HG03045 (cell line): Measurements from ENCODE around the gene LST1.
A peak's percentile ranks its signal among the peaks of the same experiment; 100 is the strongest.

ENCODE experiments used
- ATAC-seq: cut with Tn5 transposase; IDR thresholded peaks from one replicate; pipeline ENCODE4 v1.9.1; 2021; ENCODE audit warnings: mild to moderate bottlenecking, moderate library complexity; ENCODE audit not compliant: unreplicated experiment

Gene LST1

DNA sequence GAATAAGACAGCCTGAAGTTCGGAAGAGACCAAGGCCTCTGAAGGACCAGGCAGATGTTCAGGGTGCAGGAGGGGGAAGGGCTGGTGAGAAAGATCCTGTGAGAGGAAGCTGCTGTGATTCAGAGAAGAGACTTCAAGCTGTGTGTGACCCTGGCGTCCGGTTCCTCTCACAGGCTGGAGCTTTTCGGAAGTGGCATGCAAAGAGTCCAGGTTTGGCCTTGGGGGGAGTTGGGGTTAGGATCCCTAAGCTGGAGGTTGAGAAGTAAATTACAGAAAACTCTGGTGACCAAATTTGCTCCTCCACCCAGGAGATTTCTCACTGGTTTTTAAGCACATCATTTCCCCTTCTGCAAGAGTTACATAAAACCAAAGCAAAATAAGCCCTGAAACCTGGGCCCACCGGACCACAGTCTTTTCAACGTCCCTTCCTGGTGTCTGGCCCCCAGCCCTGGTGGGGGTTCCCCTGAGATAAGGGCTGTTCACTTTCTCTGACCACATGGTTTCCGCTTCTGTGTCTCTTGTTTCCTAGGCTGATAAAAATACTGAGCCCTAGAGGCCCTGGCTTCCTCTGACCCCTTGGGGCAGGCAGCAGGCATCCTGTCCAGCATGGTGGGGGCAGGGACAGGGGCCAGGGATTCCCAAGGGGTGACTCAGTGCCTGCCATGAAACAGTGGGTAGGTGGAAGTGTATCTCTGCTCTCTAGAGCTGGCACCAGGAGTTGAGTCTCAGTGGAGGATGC is 25.9 kb upstream of the LST1 start:
- peak; percentile 61 for ATAC-seq

DNA sequence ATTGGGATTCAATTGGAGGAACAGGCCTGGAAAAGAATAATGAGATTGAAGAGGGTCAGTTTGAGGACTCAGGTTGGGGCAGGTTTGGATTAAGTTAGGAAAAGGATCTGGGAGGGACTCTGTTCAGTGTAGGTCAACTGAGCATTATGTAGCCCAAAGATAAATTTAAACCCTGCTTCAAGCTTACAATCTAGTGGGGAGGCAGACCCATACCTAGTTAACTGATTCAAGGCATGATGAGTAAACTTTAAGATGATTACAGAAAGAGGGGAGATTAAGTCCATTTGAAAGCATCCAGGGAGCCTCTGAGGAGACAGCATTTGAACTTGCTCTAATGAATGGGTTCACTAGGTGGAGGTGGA is 25.4 kb upstream of the LST1 start:
- no peak for ATAC-seq

DNA sequence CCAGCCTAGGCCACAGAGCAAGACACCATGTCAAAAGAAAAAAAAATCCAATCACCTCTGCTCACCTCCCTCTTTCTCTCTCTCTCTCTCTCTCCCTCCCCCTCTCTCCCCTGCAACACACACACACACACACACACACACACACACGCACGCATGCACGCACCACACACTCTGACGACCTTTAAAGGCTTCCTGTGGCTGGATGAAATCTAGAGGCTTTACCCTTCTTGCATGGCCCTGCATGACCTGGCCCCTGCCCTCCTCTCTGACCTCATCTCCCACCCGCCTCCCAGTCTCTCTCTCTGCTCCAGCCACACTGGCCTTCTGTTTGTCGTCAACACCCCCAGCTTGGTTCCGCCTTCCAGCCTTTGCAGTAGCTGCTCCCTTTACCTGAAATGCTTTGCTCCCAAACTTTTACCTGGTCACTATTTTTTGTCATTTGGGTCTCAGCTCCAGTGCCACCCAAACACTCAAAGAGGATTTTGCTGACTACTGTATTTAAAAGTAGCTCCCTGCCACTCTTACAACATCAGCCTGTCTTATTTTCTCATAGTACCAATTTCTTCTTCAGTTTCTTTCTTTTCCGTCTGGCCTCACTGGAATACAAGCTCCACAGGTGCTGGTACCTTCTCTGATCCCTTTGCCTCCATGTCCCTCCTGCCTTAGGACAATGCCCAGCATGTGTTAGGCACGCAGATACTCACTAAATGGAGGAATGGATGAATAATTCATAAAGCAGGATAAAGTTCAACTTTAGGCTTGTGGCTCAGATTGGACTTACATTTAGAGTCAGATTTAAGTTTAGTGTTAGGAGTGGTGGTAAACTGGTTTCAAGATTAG is 18.3 kb upstream of the LST1 start:
- ATAC-seq: no peak

GRCh38 chr6:31568537-31568961 is 17.5 kb upstream of the LST1 start:
- ATAC-seq: peak; percentile 56

- no peak for ATAC-seq
These were observed 16.1 kb upstream of the LST1 start for GRCh38 chr6:31569861-31570536.

- ATAC-seq: no peak
These were observed 13.8 kb upstream of the LST1 start, which contains the start of gene LTA for GRCh38 chr6:31572041-31572911. Gene LTA (plus strand): TSS chr6:31572289. CDS start chr6:31572743, 454 bp downstream.

DNA sequence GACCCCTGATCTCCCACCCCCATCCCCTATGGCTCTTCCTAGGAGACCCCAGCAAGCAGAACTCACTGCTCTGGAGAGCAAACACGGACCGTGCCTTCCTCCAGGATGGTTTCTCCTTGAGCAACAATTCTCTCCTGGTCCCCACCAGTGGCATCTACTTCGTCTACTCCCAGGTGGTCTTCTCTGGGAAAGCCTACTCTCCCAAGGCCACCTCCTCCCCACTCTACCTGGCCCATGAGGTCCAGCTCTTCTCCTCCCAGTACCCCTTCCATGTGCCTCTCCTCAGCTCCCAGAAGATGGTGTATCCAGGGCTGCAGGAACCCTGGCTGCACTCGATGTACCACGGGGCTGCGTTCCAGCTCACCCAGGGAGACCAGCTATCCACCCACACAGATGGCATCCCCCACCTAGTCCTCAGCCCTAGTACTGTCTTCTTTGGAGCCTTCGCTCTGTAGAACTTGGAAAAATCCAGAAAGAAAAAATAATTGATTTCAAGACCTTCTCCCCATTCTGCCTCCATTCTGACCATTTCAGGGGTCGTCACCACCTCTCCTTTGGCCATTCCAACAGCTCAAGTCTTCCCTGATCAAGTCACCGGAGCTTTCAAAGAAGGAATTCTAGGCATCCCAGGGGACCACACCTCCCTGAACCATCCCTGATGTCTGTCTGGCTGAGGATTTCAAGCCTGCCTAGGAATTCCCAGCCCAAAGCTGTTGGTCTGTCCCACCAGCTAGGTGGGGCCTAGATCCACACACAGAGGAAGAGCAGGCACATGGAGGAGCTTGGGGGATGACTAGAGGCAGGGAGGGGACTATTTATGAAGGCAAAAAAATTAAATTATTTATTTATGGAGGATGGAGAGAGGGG is 12.6 kb upstream of the LST1 start:
- no peak for ATAC-seq

DNA sequence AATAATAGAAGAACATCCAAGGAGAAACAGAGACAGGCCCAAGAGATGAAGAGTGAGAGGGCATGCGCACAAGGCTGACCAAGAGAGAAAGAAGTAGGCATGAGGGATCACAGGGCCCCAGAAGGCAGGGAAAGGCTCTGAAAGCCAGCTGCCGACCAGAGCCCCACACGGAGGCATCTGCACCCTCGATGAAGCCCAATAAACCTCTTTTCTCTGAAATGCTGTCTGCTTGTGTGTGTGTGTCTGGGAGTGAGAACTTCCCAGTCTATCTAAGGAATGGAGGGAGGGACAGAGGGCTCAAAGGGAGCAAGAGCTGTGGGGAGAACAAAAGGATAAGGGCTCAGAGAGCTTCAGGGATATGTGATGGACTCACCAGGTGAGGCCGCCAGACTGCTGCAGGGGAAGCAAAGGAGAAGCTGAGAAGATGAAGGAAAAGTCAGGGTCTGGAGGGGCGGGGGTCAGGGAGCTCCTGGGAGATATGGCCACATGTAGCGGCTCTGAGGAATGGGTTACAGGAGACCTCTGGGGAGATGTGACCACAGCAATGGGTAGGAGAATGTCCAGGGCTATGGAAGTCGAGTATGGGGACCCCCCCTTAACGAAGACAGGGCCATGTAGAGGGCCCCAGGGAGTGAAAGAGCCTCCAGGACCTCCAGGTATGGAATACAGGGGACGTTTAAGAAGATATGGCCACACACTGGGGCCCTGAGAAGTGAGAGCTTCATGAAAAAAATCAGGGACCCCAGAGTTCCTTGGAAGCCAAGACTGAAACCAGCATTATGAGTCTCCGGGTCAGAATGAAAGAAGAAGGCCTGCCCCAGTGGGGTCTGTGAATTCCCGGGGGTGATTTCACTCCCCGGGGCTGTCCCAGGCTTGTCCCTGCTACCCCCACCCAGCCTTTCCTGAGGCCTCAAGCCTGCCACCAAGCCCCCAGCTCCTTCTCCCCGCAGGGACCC is 11.7 kb upstream of the LST1 start:
- no peak for ATAC-seq

DNA sequence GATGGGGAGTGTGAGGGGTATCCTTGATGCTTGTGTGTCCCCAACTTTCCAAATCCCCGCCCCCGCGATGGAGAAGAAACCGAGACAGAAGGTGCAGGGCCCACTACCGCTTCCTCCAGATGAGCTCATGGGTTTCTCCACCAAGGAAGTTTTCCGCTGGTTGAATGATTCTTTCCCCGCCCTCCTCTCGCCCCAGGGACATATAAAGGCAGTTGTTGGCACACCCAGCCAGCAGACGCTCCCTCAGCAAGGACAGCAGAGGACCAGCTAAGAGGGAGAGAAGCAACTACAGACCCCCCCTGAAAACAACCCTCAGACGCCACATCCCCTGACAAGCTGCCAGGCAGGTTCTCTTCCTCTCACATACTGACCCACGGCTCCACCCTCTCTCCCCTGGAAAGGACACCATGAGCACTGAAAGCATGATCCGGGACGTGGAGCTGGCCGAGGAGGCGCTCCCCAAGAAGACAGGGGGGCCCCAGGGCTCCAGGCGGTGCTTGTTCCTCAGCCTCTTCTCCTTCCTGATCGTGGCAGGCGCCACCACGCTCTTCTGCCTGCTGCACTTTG is 10.7 kb upstream of the LST1 start, which contains the start of gene TNF:
Gene TNF (plus strand): TSS at position 231 of the 567 bp plus-strand sequence. CDS start 177 bp downstream, at position 408.
- no peak for ATAC-seq

DNA sequence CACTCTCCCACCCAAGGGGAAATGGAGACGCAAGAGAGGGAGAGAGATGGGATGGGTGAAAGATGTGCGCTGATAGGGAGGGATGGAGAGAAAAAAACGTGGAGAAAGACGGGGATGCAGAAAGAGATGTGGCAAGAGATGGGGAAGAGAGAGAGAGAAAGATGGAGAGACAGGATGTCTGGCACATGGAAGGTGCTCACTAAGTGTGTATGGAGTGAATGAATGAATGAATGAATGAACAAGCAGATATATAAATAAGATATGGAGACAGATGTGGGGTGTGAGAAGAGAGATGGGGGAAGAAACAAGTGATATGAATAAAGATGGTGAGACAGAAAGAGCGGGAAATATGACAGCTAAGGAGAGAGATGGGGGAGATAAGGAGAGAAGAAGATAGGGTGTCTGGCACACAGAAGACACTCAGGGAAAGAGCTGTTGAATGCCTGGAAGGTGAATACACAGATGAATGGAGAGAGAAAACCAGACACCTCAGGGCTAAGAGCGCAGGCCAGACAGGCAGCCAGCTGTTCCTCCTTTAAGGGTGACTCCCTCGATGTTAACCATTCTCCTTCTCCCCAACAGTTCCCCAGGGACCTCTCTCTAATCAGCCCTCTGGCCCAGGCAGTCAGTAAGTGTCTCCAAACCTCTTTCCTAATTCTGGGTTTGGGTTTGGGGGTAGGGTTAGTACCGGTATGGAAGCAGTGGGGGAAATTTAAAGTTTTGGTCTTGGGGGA is 10.0 kb upstream of the LST1 start:
- ATAC-seq: no peak

GRCh38 chr6:31576897-31577578 is 9.0 kb upstream of the LST1 start:
- no peak for ATAC-seq

GRCh38 chr6:31577579-31577966 is 8.5 kb upstream of the LST1 start:
- ATAC-seq: no peak

- no peak for ATAC-seq
These were observed 7.6 kb upstream of the LST1 start for GRCh38 chr6:31578184-31579118.

GRCh38 chr6:31579119-31579505 is 7.0 kb upstream of the LST1 start:
- ATAC-seq: no peak

- ATAC-seq: no peak
These were observed 6.3 kb upstream of the LST1 start for GRCh38 chr6:31579546-31580437.
